CD4-positive, alpha-beta T cell (primary cell): ENCODE measurements around the gene CPE. TPM values are rescaled to one million over a fixed set of nuclear protein-coding genes. Genes with fewer than 3 reads are reported as not detected.
A peak's percentile ranks its signal among the peaks of the same experiment; 100 is the strongest.

Source experiments
- ATAC-seq: fragments of 200-7000 bp; cut with Tn5 transposase; one replicate; pipeline ENCODE4 v1.10.0; 2022; ENCODE audit warnings: mild to moderate bottlenecking; ENCODE audit not compliant: poor library complexity
- CTCF ChIA-PET: fragments of 350-600 bp; sonication (Branson Sonifier 250); formaldehyde crosslinking; loops from one replicate; lab custom pipeline; 2021; ENCODE audit warnings: antibody characterized with exemption, inconsistent platforms; lab: Charles Lee
- POLR2A ChIA-PET: fragments of 350-600 bp; sonication (Branson Sonifier 250); formaldehyde crosslinking; loops from one replicate; lab custom pipeline; 2021; ENCODE audit warnings: antibody characterized with exemption, inconsistent platforms; lab: Charles Lee
- DNase-seq, 14 experiments: peaks; one replicate each; pipeline ENCODE4 v3.0.0-alpha.2; 2013 to 2020; ENCODE audit warnings: mixed read lengths in 2 of 14
- H3K27ac ChIP-seq, 2 donors: one replicate each; pipeline versions ENCODE4 v1.5.1 to v1.7.0; 2013; ENCODE audit warnings: low read length in 2 of 2, low read depth in 1 of 2, mild to moderate bottlenecking in 1 of 2
- H3K27me3 ChIP-seq, 2 experiments: 1 replicate in 1 of 2; 2 replicates in 1 of 2; pipeline versions ENCODE4 v1.6.1 to v1.7.0; 2013; ENCODE audit warnings: low read length in 2 of 2, control low read depth in 1 of 2, mild to moderate bottlenecking in 1 of 2, moderate library complexity in 1 of 2; ENCODE audit not compliant: insufficient read depth in 2 of 2, control insufficient read depth in 1 of 2
- H3K36me3 ChIP-seq: one replicate; pipeline ENCODE4 v1.6.1; 2013; ENCODE audit warnings: low read length, control low read depth; ENCODE audit not compliant: insufficient read depth
- H3K4me1 ChIP-seq: one replicate; pipeline ENCODE4 v1.6.1; 2013; ENCODE audit warnings: low read length, control low read depth; ENCODE audit not compliant: insufficient read depth
- H3K4me3 ChIP-seq: one replicate; pipeline ENCODE4 v1.5.1; 2013; ENCODE audit warnings: mild to moderate bottlenecking, low read length, moderate library complexity
- H3K9me3 ChIP-seq, 2 experiments: 1 replicate in 1 of 2; 2 replicates in 1 of 2; pipeline versions ENCODE4 v1.6.1 to v1.7.0; 2013; ENCODE audit warnings: low read length in 2 of 2, mild to moderate bottlenecking in 2 of 2, control low read depth in 1 of 2, moderate library complexity in 1 of 2; ENCODE audit not compliant: control insufficient read depth in 1 of 2, insufficient read depth in 1 of 2
- H3K27ac Mint-ChIP-seq: one replicate; pipeline ENCODE4 v1.8.0; 2020; ENCODE audit warnings: mixed read lengths
- H3K27me3 Mint-ChIP-seq: one replicate; pipeline ENCODE4 v1.8.0; 2021; ENCODE audit warnings: mixed read lengths
- H3K36me3 Mint-ChIP-seq: one replicate; pipeline ENCODE4 v1.8.0; 2021; ENCODE audit warnings: low read depth, mixed read lengths
- H3K4me1 Mint-ChIP-seq: one replicate; pipeline ENCODE4 v1.8.0; 2021; ENCODE audit warnings: low read depth, mixed read lengths
- H3K4me3 Mint-ChIP-seq: one replicate; pipeline ENCODE4 v1.8.0; 2020; ENCODE audit warnings: mild to moderate bottlenecking, mixed read lengths
- H3K9me3 Mint-ChIP-seq: one replicate; pipeline ENCODE4 v1.8.0; 2020; ENCODE audit warnings: mixed read lengths
- intact Hi-C, 2 experiments: fragments of 100-400 bp; cut with DNase I in 1 of 2; cut with micrococcal nuclease in 1 of 2; formaldehyde crosslinking; loops; one replicate each; pipeline versions ENCODE4 v1.15.1 to v1.9.0; 2023 to 2025; cut with DNase I, micrococcal nuclease
- total RNA-seq, 174 experiments: library from RNA in 2 of 174; stranded (reverse) in 2 of 174; gene quantifications; one replicate each; pipeline ENCODE4 v1.2.3 and lab custom pipeline; 2021 to 2026
- TF ChIP-seq, protein P1 (sequence below): fragments of 200-600 bp; IDR thresholded peaks from one replicate; pipeline ENCODE4 v1.8.0; 2022; ENCODE audit warnings: antibody characterized with exemption, mild to moderate bottlenecking

Gene CPE
- total RNA-seq, 2 experiments from 2014 or later = not detected

GRCh38 chr4:165394275-165394674 lies 15.5 kb downstream of the CPE start:
- H3K4me3 ChIP-seq = no peak overlapping the region
- Mint-ChIP-seq H3K4me3 (no peak overlapping the region), H3K27ac (no peak overlapping the region), H3K27me3 (peaks cover 23% of the 10 kb centered on the region), H3K4me1 (no peaks in the 10 kb centered on the region), H3K36me3 (no peaks in the 10 kb centered on the region), H3K9me3 (no peaks in the 10 kb centered on the region)
- H3K27ac ChIP-seq = no peak overlapping the region
- no peak for DNase-seq
- intact Hi-C loops = no loop called here
- H3K9me3 ChIP-seq = no peaks in the 10 kb centered on the region
- CTCF ChIA-PET = no interaction called here
- ATAC-seq = no peak
- H3K4me1 ChIP-seq = no peaks in the 10 kb centered on the region
- POLR2A ChIA-PET = no interaction called here
- TF ChIP-seq, protein P1, sequence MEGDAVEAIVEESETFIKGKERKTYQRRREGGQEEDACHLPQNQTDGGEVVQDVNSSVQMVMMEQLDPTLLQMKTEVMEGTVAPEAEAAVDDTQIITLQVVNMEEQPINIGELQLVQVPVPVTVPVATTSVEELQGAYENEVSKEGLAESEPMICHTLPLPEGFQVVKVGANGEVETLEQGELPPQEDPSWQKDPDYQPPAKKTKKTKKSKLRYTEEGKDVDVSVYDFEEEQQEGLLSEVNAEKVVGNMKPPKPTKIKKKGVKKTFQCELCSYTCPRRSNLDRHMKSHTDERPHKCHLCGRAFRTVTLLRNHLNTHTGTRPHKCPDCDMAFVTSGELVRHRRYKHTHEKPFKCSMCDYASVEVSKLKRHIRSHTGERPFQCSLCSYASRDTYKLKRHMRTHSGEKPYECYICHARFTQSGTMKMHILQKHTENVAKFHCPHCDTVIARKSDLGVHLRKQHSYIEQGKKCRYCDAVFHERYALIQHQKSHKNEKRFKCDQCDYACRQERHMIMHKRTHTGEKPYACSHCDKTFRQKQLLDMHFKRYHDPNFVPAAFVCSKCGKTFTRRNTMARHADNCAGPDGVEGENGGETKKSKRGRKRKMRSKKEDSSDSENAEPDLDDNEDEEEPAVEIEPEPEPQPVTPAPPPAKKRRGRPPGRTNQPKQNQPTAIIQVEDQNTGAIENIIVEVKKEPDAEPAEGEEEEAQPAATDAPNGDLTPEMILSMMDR = no peak
- no peaks in the 10 kb centered on the region for H3K36me3 ChIP-seq
- H3K27me3 ChIP-seq = no peaks in the 10 kb centered on the region

GRCh38 chr4:165398570-165398969 lies 19.8 kb downstream of the CPE start:
- Histone ChIP-seq H3K27ac (no peak overlapping the region), H3K4me1 (no peaks in the 10 kb centered on the region), H3K27me3 (no peaks in the 10 kb centered on the region), H3K4me3 (no peak overlapping the region), H3K36me3 (no peaks in the 10 kb centered on the region), H3K9me3 (no peaks in the 10 kb centered on the region)
- no peaks in the 10 kb centered on the region for H3K27me3 Mint-ChIP-seq
- H3K4me3 Mint-ChIP-seq = no peak overlapping the region
- ChIA-PET CTCF (no interaction called here), POLR2A (no interaction called here)
- H3K36me3 Mint-ChIP-seq = no peaks in the 10 kb centered on the region
- intact Hi-C loops = no loop called here
- DNase-seq (peak in 2 of 14 experiments; percentile 5 to 13), ATAC-seq (no peak)
- H3K4me1 Mint-ChIP-seq = no peaks in the 10 kb centered on the region
- TF ChIP-seq, protein P1 = no peak
- no peaks in the 10 kb centered on the region for H3K9me3 Mint-ChIP-seq
- H3K27ac Mint-ChIP-seq = no peak overlapping the region

- intact Hi-C loops = no loop called here
- no peaks in the 10 kb centered on the region for H3K4me1 ChIP-seq
- H3K36me3 Mint-ChIP-seq = no peaks in the 10 kb centered on the region
- ATAC-seq (no peak), DNase-seq (no peak)
- TF ChIP-seq, protein P1 = no peak
- POLR2A ChIA-PET = no interaction called here
- no peaks in the 10 kb centered on the region for H3K4me1 Mint-ChIP-seq
- H3K27ac ChIP-seq = no peak overlapping the region
- no peaks in the 10 kb centered on the region for H3K9me3 ChIP-seq
- H3K27ac Mint-ChIP-seq = no peak overlapping the region
- H3K27me3 ChIP-seq = no peaks in the 10 kb centered on the region
- H3K27me3 Mint-ChIP-seq = peaks cover 6% of the 10 kb centered on the region
- no peaks in the 10 kb centered on the region for H3K36me3 ChIP-seq
- CTCF ChIA-PET = no interaction called here
- no peak overlapping the region for H3K4me3 ChIP-seq
- no peaks in the 10 kb centered on the region for H3K9me3 Mint-ChIP-seq
- no peak overlapping the region for H3K4me3 Mint-ChIP-seq
Measured at GRCh38 chr4:165402375-165402774, 23.6 kb downstream of the CPE start.
